ENCODE measurements around the gene STEEP1.
"Not testable (repeated sequence)": the region's sequence is repeated elsewhere in the genome, so short reads cannot be mapped to it uniquely, and the experiment has no call there.

The STEEP1 gene

DNA sequence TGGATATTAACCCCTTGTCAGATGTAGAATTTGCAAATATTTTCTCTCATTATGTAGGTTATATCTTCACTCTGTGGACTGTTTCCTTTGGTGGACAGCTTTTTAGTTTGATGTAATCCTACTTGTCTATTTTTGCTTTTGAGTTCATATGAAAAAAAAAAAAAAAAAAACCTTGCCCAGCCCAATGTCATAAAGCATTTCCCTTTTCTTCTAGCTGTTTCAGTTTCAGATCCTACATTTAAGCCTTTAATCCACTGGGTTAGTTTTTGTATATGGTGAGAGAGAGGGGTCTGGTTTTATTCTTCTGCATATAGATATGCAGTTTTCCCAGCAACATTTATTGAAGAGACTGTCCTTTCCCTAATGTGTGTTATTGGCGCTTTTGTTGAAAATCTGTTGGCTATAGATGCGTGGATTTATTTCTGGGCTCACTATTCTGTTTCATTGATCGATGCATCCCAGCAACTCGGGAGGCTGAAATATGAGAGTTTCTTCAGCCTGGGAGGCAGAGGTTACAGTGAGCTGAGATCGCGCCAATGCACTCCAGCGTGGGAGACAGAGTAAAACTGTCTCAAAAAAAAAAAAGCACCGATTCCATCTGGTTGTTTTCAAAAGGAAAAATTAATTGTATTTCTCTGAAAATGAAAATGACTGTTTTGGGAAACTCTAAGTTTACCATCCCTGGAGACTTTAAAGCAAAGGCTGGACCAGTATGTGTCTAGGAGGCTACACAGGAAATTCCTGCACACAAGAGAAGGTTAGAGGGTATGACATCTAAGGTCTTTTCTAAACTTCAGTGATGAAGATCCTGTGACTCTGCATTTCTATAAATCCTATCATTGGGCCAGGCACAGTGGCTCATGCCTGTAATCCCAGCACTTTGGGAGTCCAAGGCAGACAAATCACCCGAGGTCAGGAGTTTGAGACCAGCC is 35.6 kb downstream of the STEEP1 start:
- no peak for DNase-seq

DNA sequence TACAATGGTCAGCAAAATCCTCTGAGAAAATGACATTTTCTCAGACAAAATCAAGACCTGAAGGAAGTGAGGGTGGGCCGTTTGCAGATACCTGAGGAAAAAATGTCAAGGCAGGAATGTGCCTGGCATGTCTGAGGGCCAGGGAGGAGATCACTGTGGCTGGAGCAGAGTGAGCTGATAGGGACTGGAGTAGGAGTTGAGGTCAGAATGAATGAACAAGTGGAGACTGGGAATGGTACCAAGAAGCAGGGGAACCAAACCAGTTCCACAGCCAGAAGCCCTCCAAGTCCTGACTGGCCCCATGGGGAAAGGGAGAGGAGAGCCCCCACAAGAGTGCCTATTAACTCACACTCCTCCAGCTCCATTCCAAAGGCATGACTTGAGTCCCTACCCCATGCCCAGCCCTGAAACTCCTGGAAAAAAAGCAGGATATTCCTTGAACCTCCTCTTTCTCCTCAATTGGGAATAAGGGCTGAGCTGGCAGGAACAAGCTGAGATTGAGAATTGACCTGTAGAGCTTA is 41.5 kb downstream of the STEEP1 start:
- DNase-seq, result no peak

DNA sequence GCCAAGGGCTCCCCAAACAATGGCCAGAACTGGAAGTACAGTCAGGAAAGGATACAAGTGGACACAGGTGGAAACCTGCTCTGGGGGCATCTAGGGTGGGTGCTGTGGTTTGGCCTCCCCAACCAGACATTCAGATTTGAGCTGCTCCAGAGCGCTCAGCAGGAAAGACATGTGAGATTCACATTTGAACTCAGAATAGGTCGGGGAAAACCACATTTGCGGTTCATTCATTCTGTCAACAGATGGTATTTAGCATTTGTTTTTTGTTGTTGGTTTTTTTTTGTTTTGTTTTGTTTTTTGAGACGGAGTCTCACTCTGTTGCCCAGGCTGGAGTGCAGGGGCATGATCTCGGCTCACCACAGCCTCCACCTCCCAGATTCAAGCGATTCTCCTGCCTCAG is 44.0 kb downstream of the STEEP1 start:
- DNase-seq, result no peak

DNA sequence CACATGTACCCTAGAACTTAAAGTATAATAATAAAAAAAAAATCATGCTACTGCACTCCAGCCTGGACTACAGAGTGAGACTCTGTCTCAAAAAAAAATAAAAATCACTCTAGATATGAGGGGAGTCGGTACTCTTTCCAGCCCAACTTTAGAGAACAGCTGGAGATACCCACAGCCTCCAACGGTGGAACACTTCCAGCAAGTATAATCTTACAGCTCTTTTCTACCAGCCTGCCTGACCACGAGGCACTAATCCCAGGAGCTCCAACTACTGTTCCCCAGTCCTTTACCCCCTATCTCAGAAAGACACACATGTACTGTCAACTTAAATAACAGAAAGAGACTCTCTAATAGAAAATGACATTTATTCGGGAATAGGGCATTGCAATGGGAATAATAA is 46.8 kb downstream of the STEEP1 start:
- no peak for DNase-seq

DNA sequence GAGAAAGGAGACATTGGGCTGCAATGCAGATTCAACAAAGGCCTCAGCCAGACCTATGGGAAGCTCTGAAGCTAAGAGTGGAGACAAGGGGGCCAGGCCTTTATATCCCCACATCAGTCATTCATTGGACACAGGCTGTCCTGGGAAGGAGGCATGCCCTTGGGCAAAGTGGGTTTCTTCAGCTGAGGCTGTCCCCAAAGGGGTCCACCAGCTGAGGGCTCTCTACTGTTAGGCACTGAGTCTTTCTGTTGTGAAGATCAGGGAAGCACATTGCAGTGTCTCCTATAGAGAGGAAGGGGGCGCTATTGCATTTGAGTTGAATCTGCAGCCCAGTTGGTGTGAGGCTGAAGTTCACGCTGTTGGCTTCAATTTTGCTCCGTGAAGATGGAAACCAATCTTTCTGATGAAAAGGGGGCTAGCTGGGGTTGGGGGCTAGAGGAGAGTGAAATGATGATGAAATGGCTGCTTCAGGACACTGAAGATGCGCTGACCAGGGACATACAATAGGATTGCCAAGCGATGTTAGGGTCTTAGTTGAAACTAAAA is 49.0 kb downstream of the STEEP1 start:
- peak; percentile 64 for DNase-seq

DNA sequence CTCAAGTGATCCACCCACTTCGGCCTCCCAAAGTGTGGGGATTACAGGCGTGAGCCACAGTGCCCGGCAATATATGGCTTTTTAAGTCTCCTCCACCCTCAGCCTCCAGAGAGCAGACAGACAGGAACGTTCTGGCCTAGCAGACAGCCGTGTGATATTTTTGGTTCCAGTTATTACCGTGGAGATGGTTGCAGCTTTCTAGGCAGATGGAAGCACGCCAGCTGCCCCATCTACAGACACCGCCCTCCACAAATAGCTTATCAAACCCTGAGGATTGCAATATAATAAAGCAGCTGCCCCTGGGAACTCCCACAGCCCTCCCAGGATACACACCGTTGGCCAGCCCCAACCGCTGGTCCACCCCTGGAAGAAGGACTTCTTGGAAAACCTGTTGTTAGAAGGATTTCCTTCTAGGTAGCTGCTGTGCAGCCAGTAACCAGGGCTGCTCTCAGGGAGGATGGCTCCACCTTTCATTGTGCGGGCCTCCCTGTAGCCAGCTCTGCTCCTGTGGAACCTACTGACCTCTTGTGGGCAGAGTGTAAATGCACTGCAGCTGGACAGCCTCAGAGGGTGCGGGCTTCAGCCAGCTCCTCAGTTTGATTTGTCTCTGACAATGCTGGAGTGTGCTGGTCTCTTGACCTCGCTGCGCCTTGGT is 52.9 kb downstream of the STEEP1 start:
- no peak for DNase-seq

DNA sequence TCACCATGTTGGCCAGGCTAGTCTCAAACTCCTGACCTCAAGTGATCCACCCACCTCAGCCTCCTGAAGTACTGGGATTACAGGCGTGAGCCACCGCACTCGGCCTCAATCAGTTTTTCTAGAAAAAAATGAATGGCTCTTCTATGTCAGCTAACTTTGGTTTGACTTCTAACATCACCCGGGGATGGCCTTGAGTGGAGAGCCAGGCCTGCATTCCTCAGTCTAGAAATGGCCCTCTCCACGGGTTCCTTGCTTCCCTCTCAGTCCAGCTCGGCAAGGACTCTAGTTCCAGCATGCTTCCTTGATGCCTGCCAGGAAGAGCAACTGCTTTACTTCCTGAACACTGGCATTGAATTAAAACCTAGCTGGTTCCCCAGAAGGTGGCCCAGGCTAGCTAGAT is 58.0 kb downstream of the STEEP1 start:
- no peak for DNase-seq

DNA sequence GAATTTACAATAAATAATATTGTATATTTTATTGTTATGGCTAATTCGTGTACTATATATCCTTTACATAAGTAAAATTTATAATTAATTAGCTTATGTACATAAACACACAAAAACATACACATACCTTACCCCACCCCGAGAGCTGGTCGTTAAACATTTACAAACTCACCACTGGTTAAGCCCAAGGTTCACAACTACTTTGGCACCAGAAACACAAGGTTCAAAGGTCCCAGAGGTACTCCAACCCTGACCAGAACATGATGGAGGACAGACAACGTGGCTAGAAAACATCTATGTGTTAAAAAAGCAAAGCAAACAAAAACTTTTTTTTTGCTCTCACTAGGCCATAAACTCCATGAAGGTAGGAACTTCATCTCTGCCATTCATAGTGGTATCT is 59.3 kb downstream of the STEEP1 start:
- DNase-seq, result no peak

DNA sequence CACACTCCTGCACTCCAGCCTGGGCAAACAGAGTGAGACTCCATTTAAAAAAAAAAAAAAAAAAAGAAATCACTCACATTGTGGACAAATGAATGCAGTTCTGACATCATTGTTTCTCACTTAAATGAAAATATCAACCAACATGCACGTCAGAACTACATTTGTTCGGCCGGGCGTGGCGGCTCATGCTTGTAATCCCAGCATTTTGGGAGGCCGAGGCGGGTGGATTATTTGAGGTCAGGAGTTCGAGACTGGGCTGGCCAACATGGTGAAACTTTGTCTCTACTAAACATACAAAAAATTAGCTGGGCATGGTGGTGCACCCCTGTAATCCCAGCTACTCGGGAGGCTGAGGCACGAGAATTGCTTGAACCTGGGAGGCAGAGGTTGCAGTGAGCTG is 60.1 kb downstream of the STEEP1 start:
- not testable (repeated sequence) for DNase-seq

DNA sequence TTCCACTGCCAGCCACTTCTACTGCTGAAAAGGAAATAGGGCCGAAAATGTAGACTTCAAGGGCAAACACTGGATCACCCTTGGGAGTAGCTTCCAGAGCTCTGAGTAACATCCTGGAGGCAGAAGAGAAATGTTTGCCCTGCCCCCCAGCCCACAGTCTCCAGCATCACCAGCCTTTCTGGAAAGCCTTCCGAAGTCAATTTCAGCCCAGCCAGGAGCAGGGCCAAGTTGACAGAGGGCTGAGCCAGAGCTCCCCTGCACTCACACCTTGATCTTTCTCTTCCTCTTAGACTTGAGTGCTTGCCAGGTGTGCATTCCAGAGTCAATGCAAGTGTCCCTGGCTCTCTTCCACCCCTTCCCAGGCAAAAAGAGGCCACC is 61.7 kb downstream of the STEEP1 start:
- DNase-seq, result no peak

DNA sequence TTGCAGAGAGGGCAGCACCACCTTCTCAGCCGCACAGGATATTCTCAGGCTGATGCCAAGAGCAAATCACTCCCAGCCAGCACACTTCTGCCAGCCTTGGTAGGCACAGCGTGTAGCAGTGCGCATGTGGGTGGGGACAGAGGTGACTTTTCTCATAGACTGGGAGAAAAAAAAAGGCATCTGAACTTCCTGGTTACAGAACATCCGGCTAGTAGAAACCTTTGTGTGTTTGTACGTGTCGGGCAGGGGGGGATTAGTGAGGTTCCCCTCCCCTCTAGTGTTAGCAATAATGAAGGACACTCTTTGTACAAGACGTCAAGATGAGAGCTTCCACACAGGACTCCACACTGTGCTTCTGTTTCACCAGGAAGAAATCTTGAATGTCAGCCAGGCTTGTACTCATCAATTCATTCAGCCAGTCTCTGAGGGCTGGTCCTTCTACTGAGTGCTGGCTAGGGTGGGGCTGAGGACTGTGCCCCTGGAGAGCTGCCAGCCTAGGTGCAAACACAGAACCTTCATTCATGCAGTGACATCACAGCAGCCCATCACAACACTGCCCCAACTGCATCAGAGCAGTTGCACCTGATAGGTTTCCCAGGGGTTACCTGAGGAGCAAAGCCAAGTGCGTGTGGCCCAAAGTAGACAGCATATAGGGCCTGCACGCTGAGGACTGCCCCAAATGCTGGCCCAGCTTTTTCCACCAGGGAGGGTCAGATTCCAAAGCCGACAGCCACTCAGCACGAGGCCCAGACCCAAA is 62.3 kb downstream of the STEEP1 start:
- DNase-seq, result no peak

DNA sequence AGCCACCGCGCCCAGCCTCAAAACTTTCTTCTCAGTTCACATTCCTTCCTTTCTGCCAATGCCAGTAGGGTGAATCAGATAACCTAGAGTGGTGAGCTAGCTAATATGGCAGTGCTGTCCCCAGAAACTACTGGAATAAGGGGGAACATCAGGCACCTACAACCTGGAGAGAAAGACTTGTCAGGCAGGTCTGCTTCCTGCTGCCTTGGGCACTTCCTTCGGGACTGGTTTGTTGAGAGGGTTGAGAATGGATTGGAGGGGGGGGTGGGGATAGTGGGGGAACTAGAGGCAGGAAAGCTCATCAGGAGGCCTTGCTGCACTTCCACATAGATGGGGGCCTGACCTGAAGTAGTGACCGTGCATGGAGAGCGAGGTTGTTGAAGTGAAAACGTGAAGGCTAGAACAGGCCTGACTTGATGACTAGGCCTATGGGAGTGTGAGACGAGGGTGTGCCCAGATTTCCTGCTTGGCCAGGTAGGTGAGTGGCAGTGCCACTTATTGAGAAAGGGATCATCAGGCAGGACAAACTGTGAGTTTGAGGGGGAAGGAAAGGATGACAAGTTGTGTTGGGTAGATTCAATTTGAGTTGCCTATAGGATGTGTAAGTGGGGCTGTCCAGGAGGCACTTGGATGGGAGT is 63.6 kb downstream of the STEEP1 start:
- no peak for DNase-seq

DNA sequence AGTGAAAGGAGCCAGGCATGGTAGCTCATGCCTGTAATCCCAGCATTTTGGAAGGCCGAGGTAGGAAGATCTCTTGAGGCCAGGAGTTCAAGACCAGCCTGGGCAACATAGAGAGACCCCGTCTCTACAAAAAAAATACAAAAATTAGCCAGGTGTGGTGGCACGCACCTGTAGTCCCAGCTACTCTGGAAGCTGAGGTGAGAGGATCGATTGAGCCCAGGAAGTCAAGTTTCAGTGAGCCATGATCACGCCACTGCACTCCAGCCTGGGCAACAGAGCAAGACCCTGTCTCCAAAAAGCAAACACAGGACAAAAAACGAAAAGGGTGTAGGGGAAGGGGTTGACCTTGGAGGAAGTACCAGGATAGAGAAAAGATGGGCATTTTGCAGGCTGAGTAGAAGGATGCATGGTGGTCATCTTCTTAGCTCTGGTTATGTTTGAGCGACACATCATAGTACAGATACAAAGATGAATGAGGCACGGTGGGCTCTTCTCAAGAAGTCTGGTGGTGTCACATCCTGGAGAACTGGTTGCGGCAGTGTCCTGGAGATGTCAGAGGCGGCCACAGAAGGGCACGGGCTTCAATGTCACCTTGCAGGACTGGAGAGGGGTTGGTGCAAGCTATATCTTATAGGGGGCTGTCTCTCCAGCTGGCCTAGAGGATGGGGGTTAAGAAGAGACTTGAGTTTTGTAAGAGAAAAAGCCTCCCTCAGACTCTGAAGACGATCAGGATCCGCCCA is 65.0 kb downstream of the STEEP1 start:
- no peak for DNase-seq

DNA sequence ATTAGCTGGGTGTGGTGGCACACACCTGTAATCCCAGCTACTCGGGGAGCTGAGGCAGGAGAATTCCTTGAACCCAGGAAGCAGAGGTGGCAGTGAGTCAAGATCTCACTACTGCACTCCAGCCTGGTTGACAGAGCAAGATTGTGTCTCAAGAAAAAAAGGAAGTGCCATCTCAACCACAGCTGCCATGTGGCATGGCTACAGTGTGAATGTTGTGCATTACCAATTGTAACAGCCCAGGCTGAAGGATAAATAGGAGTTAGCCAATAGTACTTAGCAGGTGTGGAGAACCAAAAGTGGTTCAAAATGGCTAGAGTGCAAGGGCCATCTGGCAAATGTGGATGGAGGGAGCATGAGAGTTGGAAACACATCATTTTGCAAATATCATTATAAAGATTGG is 68.0 kb downstream of the STEEP1 start:
- no peak for DNase-seq

DNA sequence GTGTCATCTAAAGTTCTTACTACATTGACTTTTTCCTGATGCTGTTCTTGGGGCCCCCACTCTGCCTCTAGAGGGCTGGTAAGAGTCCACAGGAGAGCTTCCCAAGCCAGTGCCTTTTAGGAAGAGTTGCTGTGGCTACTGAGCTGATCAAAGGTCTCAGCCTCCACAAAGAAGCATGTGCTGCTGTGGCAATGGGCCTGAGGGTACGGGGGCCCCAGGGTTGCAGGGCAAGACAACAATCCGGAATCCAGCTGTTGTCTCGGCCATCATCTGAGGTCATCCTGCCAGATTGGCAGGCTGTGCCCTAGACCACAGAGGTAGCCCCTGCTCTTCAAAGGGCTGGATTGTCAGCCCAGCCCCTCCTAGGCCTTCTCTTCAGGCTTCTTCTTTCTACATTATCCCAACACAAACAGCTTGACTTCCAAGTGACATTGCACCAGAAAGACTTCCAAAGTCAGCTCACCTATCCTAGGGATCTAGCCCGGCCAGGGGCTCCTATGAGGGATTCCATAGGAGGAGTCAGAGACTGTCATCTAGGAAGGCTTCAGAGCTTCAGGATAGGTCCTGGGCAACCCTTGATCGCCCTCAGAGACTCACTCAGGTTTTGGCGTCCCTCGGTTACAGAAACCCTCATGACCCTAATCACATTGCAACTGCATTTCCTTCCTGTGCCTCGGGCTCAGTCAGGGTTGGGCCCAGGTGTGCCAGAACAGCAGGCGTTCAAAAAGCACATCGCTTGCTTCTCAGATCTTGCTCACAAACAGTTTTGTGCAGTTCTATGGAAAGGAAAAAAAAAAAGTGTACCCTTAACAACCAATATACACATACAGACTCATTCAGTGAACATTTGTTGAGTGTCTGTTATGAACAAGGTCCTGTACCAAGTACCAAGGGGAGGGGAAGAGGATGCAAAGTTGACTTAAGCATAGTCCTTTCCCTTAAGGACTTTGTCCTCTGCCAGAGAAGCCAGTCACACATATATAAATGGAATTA is 69.2 kb downstream of the STEEP1 start:
- DNase-seq, result no peak

DNA sequence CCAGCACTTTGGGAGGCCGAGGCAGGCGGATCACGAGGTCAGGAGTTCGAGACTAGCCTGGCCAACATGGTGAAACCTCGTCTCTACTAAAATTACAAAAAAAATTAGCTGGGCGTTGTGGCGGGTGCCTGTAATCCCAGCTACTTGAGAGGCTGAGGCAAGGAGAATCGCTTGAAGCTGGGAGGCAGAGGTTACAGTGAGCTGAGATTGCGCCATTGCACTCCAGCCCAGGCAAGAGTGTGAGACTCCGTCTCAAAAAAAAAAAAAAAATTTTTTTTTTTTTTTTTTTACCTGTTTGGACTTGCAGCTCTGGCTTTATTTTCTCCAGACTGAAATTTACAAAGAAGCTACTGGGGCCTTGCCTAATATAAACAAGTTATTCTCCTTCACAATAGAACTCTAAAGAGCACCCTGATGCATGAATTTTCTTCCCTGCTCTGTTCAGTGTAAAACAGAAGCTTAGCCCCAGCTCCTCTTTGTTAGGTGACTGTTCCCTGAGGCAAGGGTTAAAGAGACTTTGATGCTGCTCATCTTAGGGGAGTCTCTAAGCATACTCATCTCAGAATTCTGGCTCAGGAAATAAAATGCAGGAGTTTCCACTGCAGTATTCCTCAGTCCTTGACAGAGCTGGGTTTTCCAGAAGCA is 71.2 kb downstream of the STEEP1 start:
- not testable (repeated sequence) for DNase-seq

DNA sequence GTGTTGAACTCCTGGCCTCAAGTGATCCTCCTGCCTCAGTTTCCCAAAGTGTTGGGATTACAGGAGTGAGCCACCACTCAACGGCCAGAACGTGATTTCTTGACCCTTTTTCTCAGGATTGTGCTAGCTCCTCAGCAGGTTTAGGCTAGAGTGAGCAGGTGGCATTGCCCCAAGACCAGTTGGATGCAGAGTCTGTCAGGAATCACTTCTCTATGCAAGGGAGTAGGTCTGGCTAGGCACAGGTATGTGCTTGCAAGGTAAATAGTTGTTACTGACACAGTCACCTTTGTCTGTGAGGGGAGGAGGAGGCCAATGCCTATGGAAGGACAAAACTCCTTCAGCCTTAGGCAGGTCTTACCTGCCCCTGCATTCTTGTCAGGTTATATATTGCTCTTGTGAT is 72.7 kb downstream of the STEEP1 start:
- no peak for DNase-seq

DNA sequence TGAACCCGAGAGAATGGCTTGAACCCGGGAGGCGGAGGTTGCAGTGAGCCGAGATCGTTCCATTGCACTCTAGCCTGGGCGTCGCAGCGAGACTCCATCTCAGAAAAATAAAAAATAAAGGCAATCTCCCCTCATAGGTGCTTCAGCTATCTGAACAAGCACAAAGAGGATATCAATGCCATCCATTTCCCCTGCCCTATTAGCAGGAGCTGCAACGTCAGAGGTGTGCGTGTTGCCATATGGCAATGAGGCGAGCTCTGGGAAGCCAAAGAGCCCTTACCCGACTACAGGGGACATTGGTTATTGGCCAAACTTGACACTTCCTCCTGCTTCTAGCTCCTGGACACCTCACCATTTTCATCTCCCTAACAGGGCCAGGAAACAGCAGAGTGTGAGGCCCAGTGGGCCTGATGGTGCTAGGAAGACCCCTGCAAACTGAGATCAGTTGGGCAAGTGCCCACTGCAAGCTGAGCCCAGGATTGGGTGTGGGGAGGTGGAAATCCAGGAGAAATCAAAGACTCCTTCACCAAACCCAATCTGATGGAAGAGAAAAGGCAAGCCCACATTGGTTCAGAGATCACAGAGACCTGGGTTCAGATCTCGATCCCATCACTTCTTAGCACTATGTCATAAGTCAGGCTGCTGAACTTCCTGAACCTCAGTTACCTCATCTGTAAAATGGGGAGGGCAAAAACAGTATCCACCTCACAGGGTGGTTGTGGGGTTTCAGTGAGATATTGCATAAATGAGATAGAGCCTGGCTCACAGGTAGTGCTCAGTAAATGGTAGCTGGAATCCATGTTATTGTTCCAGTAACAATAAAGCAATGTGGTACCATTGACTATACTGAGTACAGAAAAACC is 75.8 kb downstream of the STEEP1 start:
- no peak for DNase-seq

DNA sequence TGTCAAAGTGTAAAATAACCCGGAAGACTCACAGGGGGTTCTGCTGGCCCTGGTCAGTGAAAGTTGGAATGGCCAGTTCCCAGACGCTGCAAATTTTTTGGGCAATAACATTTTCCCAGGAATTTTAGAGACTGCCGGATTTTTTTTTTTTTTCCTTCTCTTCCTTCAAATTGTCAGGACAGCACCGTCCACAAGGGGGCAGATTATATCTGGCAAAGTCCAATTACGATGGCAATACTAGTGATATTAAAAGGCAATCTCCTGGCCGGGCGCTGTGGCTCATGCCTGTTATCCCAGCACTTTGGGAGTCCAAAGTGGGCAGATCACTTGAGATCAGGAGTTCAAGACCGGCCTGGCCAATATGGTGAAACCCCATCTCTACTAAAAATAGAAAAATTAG is 76.5 kb downstream of the STEEP1 start:
- DNase-seq, result peak; percentile 72
